ENCODE data around the gene PTPRU.

Gene PTPRU

DNA sequence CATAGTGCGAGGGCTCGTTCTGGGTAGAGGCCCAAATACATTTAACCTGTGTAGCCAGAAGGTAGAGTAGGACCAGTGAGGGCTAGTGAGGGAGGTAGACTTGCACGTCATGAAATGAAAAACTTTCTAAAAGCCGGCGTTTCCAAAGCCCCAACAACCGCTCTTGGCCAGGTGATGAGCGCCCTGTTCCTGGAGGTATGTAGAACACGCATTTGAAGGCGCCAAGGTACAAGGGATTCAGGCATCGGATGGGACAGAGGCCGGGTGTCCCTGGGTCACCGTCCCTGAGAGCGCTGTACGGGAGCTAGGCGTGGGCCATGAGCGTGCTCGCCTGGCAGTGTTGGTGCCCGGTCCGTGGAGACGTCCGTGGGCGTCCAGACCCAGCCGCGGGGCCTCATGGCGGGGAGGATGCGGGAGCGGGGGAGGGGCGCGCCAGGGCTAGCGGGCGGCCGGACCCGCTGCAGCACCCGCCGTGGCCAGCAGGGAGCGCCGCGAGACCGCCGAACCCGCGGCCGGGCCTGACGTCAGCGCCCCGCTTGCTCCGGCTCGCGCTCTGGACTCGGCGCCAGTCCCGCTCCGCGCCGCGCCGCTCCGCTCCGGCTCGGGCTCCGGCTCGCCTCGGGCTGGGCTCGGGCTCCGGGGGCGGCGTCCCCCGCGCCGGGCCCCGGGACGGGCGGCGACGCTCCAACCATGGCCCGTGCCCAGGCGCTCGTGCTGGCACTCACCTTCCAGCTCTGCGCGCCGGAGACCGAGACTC, at the start of gene PTPRU:
PTPRU (plus strand) TSS at position 568 of the 757 bp plus-strand sequence; CDS start at position 691, 123 bp downstream.
- DNase-seq (ENCODE audit: low read depth in 2 of 2): peak; percentile 35 to 71

DNA sequence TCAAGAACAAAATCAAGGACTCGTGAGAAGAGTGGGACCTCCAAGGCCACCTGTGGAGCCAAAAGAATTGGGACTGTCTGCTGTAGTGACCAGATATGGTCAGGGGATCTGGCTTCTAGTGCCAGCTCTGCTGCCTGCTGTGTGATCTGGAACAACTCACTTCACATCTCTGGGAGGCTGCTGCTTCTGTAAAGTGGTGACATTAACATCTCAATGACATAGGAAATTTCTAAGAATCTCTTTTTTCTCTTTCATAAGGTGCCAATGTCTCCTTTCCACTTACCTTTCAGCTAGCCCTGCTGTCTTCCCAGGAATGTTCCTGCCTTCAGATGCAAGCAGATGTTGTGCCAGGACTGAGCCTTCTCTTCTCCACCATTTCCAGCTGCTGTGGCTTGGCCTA, 49.6 kb upstream of the PTPRU start:
- no peak for DNase-seq (ENCODE audit: low read depth in 2 of 2)

DNA sequence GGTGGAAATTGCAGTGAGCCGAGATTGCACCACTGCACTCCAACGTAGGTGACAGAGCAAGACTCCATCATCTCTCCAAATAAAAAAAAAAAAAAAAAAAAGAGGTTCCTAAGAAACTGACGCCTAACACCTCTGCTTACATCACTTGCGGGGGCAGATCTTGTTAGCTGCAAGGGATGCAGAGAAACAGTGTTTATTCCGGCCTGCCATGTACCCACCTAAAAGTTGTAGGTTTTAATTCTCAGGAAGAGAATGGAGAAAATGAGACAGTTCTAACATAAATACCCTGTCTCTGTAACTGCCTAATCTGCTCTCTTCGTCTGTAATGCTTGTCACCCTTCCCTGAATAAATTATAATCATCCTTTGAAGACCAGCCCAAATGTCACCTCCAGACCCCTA, 45.6 kb upstream of the PTPRU start:
- no peak for DNase-seq (ENCODE audit: low read depth in 2 of 2)

DNA sequence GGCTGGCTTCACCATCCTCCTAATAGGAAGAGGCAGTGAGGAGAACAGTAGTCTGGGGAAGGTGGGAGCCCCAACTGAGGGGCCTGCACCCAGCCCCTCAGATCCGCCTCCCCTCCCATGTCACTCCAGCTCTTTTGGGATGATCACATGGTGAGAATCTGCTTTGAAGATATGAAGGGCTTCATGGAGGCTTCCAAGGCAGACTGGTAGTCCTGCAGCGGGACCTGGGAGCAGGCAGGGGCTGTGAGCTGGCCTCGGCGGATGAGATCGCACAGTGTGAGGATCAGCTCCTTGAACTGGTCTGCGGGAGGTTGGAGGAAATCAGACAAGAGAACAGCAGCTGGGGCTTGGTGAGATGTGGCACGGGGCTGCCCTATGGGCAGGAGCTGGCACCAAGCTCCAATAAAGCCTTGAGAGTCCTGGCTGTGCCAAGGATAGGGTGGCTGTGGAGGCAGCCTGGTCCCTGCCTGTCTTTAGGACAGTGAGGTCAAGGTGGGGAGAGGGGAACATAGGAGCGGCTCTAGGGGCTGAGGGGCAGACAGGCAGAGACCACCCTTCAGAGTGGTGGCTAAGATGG, 42.4 kb upstream of the PTPRU start:
- DNase-seq (ENCODE audit: low read depth in 2 of 2): no peak

GRCh38 chr1:29195881-29196291, 40.4 kb upstream of the PTPRU start:
- DNase-seq (ENCODE audit: low read depth in 2 of 2): no peak

GRCh38 chr1:29196863-29197589, 39.3 kb upstream of the PTPRU start:
- no peak for DNase-seq (ENCODE audit: low read depth in 2 of 2)

DNA sequence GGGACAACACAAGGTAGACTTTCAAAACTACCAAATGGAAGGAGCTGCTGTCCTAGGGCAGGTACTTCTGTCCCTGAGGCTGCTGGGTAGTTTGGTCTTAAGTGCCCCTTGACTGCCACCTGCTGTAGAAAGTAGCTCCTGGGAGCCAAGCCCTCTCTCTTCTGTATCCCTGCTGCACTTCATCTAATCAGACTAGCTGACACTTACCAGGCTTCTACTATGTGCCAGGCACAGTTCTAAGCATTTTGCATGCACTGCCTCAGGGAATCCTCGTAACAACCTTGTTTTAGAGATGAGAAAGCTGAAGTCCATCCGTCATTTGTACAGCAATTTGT, 38.8 kb upstream of the PTPRU start:
- no peak for DNase-seq (ENCODE audit: low read depth in 2 of 2)

DNA sequence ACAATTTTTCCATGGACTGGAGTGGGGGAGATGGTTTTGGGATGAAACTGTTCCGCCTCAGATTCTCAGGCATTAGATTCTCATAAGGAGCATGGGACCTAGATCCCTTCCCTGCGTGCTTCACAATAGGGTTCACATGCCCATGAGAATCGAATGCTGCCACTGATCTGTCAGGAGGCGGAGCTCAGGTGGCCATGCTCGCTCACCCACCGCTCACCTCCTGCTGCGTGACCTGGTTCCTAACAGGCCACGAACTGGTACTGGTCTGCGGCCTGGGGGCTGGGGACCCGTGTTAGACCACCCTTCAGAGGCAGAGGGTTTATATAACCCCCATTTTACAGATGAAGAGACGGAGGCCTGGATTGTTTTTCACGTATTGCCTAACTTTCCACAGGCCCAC, 38.3 kb upstream of the PTPRU start:
- DNase-seq (ENCODE audit: low read depth in 2 of 2): no peak

- no peak for DNase-seq (ENCODE audit: low read depth in 2 of 2)
Measured at GRCh38 chr1:29200906-29201594, 35.3 kb upstream of the PTPRU start.

DNA sequence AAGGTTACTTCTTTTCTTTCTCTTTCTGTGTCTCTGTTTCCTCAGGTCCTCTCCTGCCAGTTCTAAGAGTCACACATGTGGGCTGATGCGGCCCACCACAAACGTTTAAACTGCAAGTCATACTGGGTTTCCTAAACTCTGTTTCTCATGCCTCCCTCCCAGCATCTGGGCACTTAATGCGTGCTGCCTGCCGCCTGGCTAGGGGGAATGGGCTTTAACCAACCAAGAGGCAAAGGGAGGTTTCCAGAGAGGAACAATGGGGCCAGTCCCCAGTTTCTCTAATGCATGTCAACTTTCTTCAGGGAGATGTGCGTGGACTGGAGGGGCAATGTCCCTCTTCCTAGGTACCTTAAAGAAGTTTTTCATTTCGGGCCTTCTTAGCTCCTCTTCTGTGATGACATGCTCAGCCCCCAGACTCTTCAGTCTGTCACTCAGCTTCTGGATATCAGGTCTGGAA, 34.7 kb upstream of the PTPRU start:
- DNase-seq (ENCODE audit: low read depth in 2 of 2): no peak

- no peak for DNase-seq (ENCODE audit: low read depth in 2 of 2)
Measured at GRCh38 chr1:29202053-29202452, 34.3 kb upstream of the PTPRU start.

- DNase-seq (ENCODE audit: low read depth in 2 of 2): peak; percentile 71 to 84
Measured at GRCh38 chr1:29202584-29203340, 33.6 kb upstream of the PTPRU start.

DNA sequence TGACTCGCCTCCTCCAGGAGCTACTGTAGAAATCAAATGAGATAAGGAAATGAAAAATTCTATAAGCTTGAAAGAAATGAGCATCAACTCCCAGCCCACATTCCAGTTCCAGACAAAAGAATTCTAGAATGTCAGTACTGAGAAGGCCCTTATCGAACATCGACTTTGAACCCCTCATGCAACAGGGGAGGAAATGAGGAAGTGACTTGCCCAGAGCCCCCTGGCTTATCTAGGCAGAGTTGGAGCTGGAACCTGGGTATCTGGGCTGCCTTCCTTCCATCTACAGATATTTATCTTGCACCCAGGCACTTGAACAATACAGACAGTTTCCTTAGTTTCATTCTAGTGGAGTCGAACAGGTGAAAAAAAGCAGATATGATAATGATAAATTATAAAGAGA, 27.9 kb upstream of the PTPRU start:
- no peak for DNase-seq (ENCODE audit: low read depth in 2 of 2)

GRCh38 chr1:29209173-29209572, 27.1 kb upstream of the PTPRU start:
- no peak for DNase-seq (ENCODE audit: low read depth in 2 of 2)

- DNase-seq (ENCODE audit: low read depth in 2 of 2): no peak
Measured at GRCh38 chr1:29210278-29211085, 25.8 kb upstream of the PTPRU start.

DNA sequence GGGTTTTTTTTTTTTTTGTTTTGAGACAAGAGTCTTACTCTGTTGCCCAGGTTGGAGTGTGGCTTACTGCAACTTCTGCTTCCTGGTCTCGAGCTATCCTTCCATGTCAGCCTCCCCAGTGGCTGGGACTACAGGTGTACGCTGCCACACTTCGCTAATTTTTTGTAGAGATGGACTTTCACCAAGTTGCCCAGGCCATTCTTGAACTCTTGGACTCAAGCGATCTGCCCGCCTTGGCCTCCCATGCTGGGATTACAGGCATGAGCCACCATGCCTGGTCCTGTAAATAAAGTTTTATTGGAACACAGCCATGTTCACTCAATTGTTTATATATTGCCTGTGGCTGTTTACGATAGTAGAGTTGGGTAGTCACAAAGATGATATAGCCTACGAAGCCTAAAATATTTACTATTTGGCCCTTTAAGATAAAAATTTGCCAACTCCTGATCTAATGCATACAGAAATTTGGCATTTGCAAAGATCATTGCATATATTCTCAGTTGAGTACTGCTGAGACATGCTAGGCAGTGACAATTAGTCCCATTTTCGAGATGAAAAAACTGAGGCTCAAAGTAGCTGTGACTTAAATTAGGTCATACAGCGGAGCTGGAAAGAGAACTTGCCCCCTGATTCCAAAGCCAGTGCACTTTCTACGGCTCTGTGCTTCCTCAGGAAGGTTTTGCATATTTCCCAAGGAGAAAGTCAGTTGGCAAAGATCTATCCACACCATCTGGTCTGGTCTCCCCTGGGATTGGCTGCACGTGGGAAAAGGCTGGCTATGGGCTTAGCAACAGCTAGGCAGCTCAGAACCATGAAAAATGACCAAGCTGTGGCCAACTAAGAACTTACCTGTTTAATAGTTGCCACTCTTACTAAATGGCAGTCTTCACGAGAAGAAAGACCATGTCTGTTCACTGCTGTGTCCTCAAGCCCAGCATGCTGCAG, 25.0 kb upstream of the PTPRU start:
- no peak for DNase-seq (ENCODE audit: low read depth in 2 of 2)

DNA sequence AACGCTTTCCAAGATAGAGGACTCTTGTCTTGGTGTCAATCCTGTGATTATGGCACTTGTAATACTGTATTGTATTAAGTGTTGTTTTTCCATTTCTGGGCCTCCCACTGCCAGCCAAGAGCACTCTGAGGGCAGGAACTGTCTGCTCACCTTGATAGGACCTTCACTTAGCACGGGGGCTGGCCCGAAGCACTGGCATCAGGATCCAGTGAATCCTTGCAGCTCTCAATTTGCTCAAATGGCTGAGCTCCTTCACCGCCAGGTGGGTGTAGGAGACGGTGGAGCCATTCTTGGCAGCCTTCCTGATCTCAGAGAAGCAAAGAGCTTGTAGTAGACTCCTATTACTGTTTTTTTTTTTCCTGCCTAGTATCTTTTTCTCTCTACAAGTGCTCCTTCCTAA, 23.3 kb upstream of the PTPRU start:
- no peak for DNase-seq (ENCODE audit: low read depth in 2 of 2)

GRCh38 chr1:29217633-29218032, 18.7 kb upstream of the PTPRU start:
- no peak for DNase-seq (ENCODE audit: low read depth in 2 of 2)

DNA sequence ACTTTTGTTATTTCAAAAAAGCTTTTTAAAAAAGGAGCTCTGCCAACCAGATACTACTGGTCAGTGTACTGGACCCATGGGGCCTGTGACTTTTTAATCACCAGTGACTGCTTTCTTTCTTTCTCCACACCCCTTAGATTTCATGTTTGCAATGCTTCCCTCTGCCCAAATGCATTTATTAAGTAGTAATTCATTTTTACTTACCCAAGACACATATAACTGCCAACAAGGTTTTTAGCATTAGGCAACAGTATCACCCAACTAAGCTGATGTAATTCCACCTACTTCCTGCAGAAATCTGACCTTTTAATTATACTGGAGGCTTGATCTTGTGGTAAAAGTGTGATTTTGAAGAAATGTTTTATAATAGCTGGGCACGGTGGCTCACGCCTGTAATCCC, 18.1 kb upstream of the PTPRU start:
- DNase-seq (ENCODE audit: low read depth in 2 of 2): no peak

DNA sequence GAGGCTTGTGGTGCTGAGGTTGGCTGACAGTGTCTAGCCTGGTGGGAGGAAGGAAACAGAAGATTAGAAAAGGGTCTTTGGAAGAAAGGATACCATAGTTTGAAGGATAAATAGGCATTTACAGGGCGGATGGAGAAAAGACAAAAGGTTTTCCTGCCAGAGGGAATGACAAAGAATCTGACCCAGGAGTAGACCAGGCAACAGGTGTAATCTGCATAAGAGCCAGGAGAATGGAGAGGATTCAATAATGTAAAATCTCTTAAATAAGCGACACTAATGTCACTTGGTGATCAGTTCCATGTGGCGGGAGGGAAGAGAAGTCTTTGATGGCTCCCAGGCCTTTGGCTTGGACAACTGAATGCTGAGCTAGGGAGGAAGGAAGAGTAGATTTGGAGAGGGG, 15.0 kb upstream of the PTPRU start:
- no peak for DNase-seq (ENCODE audit: low read depth in 2 of 2)

All from stimulated activated CD8-positive, alpha-beta memory T cell treated with anti-CD3 and anti-CD28 coated beads, Interleukin-7, amount 100 ng/mL, for 4 hours (primary cell).